PC-3 (cell line): ENCODE data around the gene FUT7. TPM values are rescaled to one million over a fixed set of nuclear protein-coding genes. Genes with fewer than 3 reads are reported as not detected.

Experiments
- ATAC-seq: fragments of 200-7000 bp; cut with Tn5 transposase; 2 replicates; pipeline ENCODE4 v1.9.1; 2020; ENCODE audit warnings: mild to moderate bottlenecking, moderate library complexity
- BruUV-seq: library from RNA; stranded (reverse); fragments of 400-500 nt; replicated peaks from 2 replicates; lab custom pipeline; 2021; lab: Mats Ljungman, UMichigan
- CTCF ChIA-PET: fragments of 300-600 bp; sonication (Branson Sonifier 250); formaldehyde crosslinking; loops from one replicate; lab custom pipeline; 2022; ENCODE audit warnings: antibody characterized with exemption; lab: Charles Lee
- POLR2A ChIA-PET: fragments of 300-600 bp; sonication (Branson Sonifier 250); formaldehyde crosslinking; loops from one replicate; lab custom pipeline; 2022; ENCODE audit warnings: antibody characterized with exemption; ENCODE audit not compliant: unreplicated experiment; lab: Charles Lee
- DNase-seq: peaks from one replicate; pipeline ENCODE4 v3.0.0-alpha.2; 2015
- H2AFZ ChIP-seq: fragments of 300-600 bp; sonication (generic); 2 replicates; pipeline ENCODE4 v1.6.0; 2016; ENCODE audit warnings: antibody characterized with exemption, low read length
- H3F3A ChIP-seq: fragments of 300-600 bp; sonication (generic); one replicate; pipeline ENCODE4 v1.6.0; 2017; ENCODE audit warnings: antibody characterized with exemption, low read length, control low read depth, mild to moderate bottlenecking; ENCODE audit not compliant: unreplicated experiment
- H3K27ac ChIP-seq: fragments of 300-600 bp; sonication (generic); 2 replicates; pipeline ENCODE4 v1.5.1; 2016; ENCODE audit warnings: mild to moderate bottlenecking, low read length
- H3K27me3 ChIP-seq: fragments of 300-600 bp; sonication (generic); 2 replicates; pipeline ENCODE4 v1.6.1; 2016; ENCODE audit warnings: low read length, mixed read lengths
- H3K36me3 ChIP-seq: fragments of 300-600 bp; sonication (generic); 2 replicates; pipeline ENCODE4 v1.6.1; 2016; ENCODE audit warnings: low read depth, mixed run types, low read length, mixed read lengths
- H3K4me1 ChIP-seq: fragments of 300-600 bp; sonication (generic); 2 replicates; pipeline ENCODE4 v1.5.1; 2016; ENCODE audit warnings: low read length; ENCODE audit not compliant: insufficient read depth
- H3K4me2 ChIP-seq: fragments of 300-600 bp; sonication (generic); 2 replicates; pipeline ENCODE4 v1.6.0; 2016; ENCODE audit warnings: low read length
- H3K4me3 ChIP-seq: fragments of 300-600 bp; sonication (generic); 2 replicates; pipeline ENCODE4 v1.5.1; 2016; ENCODE audit warnings: mild to moderate bottlenecking, low read length, mixed read lengths
- H3K79me2 ChIP-seq: fragments of 300-600 bp; sonication (generic); 2 replicates; pipeline ENCODE4 v1.6.1; 2017; ENCODE audit warnings: low read length, mixed read lengths
- H3K9ac ChIP-seq: fragments of 300-600 bp; sonication (generic); 2 replicates; pipeline ENCODE4 v1.6.0; 2016; ENCODE audit warnings: mild to moderate bottlenecking, low read length
- H3K9me2 ChIP-seq: fragments of 300-600 bp; sonication (generic); replicated peaks from 2 replicates; pipeline ENCODE4 v1.6.1; 2016; ENCODE audit warnings: mixed run types, low read length, mixed read lengths
- H3K9me3 ChIP-seq: fragments of 300-600 bp; sonication (generic); 2 replicates; pipeline ENCODE4 v1.6.1; 2016; ENCODE audit warnings: low read length, mixed read lengths
- H4K20me1 ChIP-seq: fragments of 300-600 bp; sonication (generic); 2 replicates; pipeline ENCODE4 v1.6.1; 2016; ENCODE audit warnings: low read length, mixed read lengths
- CTCF ChIP-seq: fragments of 300-600 bp; sonication (generic); conservative IDR thresholded peaks from 2 replicates; pipeline ENCODE4 v1.5.1; 2017; ENCODE audit warnings: antibody characterized with exemption, low read depth, mild to moderate bottlenecking, low read length
- EZH2 ChIP-seq: fragments of 300-600 bp; sonication (generic); IDR thresholded peaks from one replicate; pipeline ENCODE4 v1.6.1; 2017; ENCODE audit warnings: antibody characterized with exemption, mild to moderate bottlenecking, low read length; ENCODE audit not compliant: unreplicated experiment
- EZH2phosphoT487 ChIP-seq: fragments of 300-600 bp; sonication (generic); IDR thresholded peaks from 2 replicates; pipeline ENCODE4 v1.6.1; 2018; ENCODE audit warnings: mild to moderate bottlenecking, antibody characterized with exemption, low read length, borderline replicate concordance
- intact Hi-C: fragments of 100-400 bp; cut with micrococcal nuclease; formaldehyde crosslinking; loops from 2 replicates; pipeline ENCODE4 v1.9.0; 2023
- total RNA-seq: library from RNA; depleted of rRNA; stranded (reverse); fragments of >200 nt; gene quantifications from 2 replicates; pipeline ENCODE4 v1.2.3, GENCODE V29; 2014

FUT7 gene
- total RNA-seq, 1 experiment from 2014 or later: not detected

DNA sequence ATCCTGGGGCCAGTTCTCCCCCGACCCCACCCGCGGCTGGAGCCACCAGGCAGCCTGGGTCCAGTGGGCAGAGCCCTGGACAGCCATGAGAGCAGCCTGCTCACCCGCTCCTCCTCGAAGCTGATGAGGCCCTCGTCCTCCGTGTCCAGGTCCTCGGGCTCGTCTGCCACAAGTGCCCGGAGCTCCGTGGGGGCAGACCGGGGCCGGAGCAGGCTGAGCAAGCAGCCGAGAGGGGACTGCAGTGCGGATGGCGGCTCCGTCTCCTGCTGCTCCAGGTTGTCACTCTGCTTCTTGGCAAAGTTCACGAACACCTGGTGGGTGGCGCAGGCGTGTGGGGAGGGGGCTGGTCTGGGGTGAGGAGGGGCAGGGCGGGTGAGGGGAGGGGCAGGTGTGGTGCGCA lies 23.6 kb downstream of the FUT7 start:
- intact Hi-C loops: no loop called here
- H3K9me3 ChIP-seq: no peaks in the 10 kb centered on the region
- H2AFZ ChIP-seq: no peak overlapping the region
- H3K27ac ChIP-seq: no peak overlapping the region
- no peak overlapping the region for H3K9ac ChIP-seq
- no TSS peak for BruUV-seq
- no peak for TF ChIP-seq EZH2phosphoT487
- TF ChIP-seq CTCF: no peak
- no peak for TF ChIP-seq EZH2
- no peak overlapping the region for H3K4me2 ChIP-seq
- ATAC-seq (no peak), DNase-seq (no peak)
- no peaks in the 10 kb centered on the region for H3K27me3 ChIP-seq
- no peak overlapping the region for H3K4me3 ChIP-seq
- H3K4me1 ChIP-seq: no peaks in the 10 kb centered on the region
- ChIA-PET POLR2A (no interaction called here), CTCF (no interaction called here)
- H3K79me2 ChIP-seq: no peaks in the 10 kb centered on the region
- no peaks in the 10 kb centered on the region for H3K36me3 ChIP-seq
- no peaks in the 10 kb centered on the region for H4K20me1 ChIP-seq
- H3K9me2 ChIP-seq: no peaks in the 10 kb centered on the region
- H3F3A ChIP-seq: no peaks in the 10 kb centered on the region

- Histone ChIP-seq H3K27me3 (no peaks in the 10 kb centered on the region), H3K9ac (no peak overlapping the region), H3K27ac (no peak overlapping the region), H3K4me2 (no peak overlapping the region), H3K79me2 (no peaks in the 10 kb centered on the region), H2AFZ (no peak overlapping the region), H3K36me3 (no peaks in the 10 kb centered on the region), H3K4me3 (no peak overlapping the region), H4K20me1 (no peaks in the 10 kb centered on the region), H3K4me1 (no peaks in the 10 kb centered on the region), H3F3A (no peaks in the 10 kb centered on the region), H3K9me2 (no peaks in the 10 kb centered on the region), H3K9me3 (no peaks in the 10 kb centered on the region)
- intact Hi-C loops: no loop called here
- DNase-seq (no peak), ATAC-seq (no peak)
- no TSS peak for BruUV-seq
- ChIA-PET POLR2A (no interaction called here), CTCF (no interaction called here)
- TF ChIP-seq EZH2 (no peak), EZH2phosphoT487 (no peak), CTCF (no peak)
Measured at GRCh38 chr9:137007816-137008270, 24.0 kb downstream of the FUT7 start.

DNA sequence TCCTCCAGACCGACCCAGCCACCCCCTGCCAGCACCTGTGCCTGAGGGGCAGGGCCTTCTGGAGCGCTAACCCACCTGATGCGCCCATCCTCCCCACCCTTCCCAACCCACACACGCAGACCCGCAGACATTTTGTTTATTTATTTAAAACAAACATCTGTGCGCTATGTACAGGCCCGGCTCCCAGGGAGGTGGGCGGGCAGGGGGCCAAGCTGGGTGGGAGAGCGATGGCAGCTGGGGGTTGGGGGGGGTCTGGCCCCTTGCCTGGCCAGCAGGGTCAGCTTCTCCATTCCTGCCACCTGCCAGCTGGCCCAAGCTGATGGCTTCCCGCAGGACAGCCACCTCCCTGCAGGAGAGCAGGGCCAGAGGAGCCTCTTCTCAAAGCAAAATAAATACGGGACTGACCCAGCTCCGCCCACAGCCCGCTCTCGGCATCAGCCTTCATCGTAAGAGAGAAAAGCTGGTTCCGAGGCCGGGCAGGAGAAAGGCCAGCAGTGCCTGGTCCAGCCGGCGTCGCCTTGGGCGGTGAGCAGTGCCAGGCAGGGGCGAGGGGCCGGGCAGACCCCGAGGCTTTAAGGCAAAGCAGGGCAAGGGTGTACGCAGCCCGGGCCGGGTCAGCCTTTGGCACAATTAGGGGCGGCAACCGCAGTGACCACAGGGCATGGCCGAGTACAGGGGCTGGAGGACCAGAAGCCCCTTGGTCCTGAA lies 24.6 kb downstream of the FUT7 start:
- no peaks in the 10 kb centered on the region for H3K79me2 ChIP-seq
- no peak overlapping the region for H3K4me2 ChIP-seq
- DNase-seq (no peak), ATAC-seq (no peak)
- POLR2A ChIA-PET: no interaction called here
- H4K20me1 ChIP-seq: no peaks in the 10 kb centered on the region
- H3F3A ChIP-seq: no peaks in the 10 kb centered on the region
- intact Hi-C loops: no loop called here
- no peaks in the 10 kb centered on the region for H3K27me3 ChIP-seq
- CTCF ChIA-PET: no interaction called here
- no peaks in the 10 kb centered on the region for H3K9me3 ChIP-seq
- no peak overlapping the region for H2AFZ ChIP-seq
- no TSS peak for BruUV-seq
- H3K4me1 ChIP-seq: no peaks in the 10 kb centered on the region
- H3K36me3 ChIP-seq: no peaks in the 10 kb centered on the region
- no peak overlapping the region for H3K27ac ChIP-seq
- no peaks in the 10 kb centered on the region for H3K9me2 ChIP-seq
- H3K9ac ChIP-seq: no peak overlapping the region
- no peak for TF ChIP-seq EZH2phosphoT487
- TF ChIP-seq EZH2: no peak
- no peak for TF ChIP-seq CTCF
- no peak overlapping the region for H3K4me3 ChIP-seq
